ENCODE results near the gene TENM4. TPM values are rescaled to one million over a fixed set of nuclear protein-coding genes. Genes with fewer than 3 reads are reported as not detected.
A peak's percentile ranks its signal among the peaks of the same experiment; 100 is the strongest.

The TENM4 gene
- polyA plus RNA-seq, 3 donors, result 0.31 to 1.7 TPM; not detected in 1

DNA sequence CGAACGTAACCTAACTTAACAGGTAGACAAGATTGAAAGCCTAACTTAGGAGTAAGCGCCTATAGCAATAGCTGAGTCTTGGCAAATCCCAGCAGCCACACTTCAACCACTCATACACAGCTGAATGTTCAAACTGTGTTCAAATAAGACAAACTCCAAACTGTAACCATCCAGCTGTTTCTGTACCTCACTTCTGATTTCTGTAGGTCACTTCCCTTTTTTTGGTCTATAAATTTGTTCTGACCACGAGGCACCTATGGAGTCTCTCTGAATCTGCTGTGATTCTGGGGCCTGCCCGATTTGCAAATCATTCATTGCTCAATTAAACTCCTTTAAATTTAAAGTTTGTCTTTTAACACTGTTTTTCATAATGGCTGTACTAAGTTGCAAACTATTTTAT, 8.2 kb upstream of the TENM4 start:
- H3K4me1 Mint-ChIP-seq, result peaks cover 2% of the 10 kb centered on the region
- Histone ChIP-seq H2AFZ (ENCODE audit: insufficient read depth, low read depth, low read length, poor library complexity, severe bottlenecking) (no peak overlapping the region), H3K4me1 (ENCODE audit: control insufficient read depth in 1 of 2, insufficient read depth in 2 of 2, low read length in 2 of 2) (no peaks in the 10 kb centered on the region), H3K27me3 (ENCODE audit: control insufficient read depth in 2 of 2, insufficient read depth in 2 of 2, low read length in 2 of 2) (peaks cover 26 to 48% of the 10 kb centered on the region in 2 donors), H3K4me3 (replicated peaks in 1 of 3; ENCODE audit: low read depth in 2 of 3, low read length in 3 of 3) (no peak overlapping the region), H4K20me1 (ENCODE audit: insufficient read depth, low read length) (no peaks in the 10 kb centered on the region), H3K9me3 (replicated peaks in 1 of 2; ENCODE audit: control insufficient read depth in 1 of 2, insufficient read depth in 1 of 2, low read length in 2 of 2) (no peaks in the 10 kb centered on the region), H3K27ac (ENCODE audit: low read depth in 1 of 2, low read length in 2 of 2) (no peak overlapping the region), H3K36me3 (replicated peaks in 1 of 2; ENCODE audit: control insufficient read depth in 1 of 2, insufficient read depth in 2 of 2, low read length in 2 of 2) (no peaks in the 10 kb centered on the region), H3K9ac (ENCODE audit: insufficient read depth, low read length, poor library complexity, severe bottlenecking) (no peak overlapping the region), H3K4me2 (replicated peaks; ENCODE audit: extremely low read depth, low read length, poor library complexity, severe bottlenecking) (no peak overlapping the region), H3K79me2 (ENCODE audit: insufficient read depth, low read length) (no peaks in the 10 kb centered on the region)
- H3K27me3 Mint-ChIP-seq (ENCODE audit: low read depth in 3 of 3), result peaks cover 6 to 47% (median 19%) of the 10 kb centered on the region in 3 donors
- WGBS (ENCODE audit: insufficient coverage), result 79% methylated on average over 3 of the region's 5 CpGs
- H3K36me3 Mint-ChIP-seq, result no peaks in the 10 kb centered on the region
- no peaks in the 10 kb centered on the region for H3K9me3 Mint-ChIP-seq
- TF ChIP-seq, protein P1, sequence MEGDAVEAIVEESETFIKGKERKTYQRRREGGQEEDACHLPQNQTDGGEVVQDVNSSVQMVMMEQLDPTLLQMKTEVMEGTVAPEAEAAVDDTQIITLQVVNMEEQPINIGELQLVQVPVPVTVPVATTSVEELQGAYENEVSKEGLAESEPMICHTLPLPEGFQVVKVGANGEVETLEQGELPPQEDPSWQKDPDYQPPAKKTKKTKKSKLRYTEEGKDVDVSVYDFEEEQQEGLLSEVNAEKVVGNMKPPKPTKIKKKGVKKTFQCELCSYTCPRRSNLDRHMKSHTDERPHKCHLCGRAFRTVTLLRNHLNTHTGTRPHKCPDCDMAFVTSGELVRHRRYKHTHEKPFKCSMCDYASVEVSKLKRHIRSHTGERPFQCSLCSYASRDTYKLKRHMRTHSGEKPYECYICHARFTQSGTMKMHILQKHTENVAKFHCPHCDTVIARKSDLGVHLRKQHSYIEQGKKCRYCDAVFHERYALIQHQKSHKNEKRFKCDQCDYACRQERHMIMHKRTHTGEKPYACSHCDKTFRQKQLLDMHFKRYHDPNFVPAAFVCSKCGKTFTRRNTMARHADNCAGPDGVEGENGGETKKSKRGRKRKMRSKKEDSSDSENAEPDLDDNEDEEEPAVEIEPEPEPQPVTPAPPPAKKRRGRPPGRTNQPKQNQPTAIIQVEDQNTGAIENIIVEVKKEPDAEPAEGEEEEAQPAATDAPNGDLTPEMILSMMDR (IDR thresholded peaks at IDR 0.05), result no peak
- intact Hi-C loops (cut with micrococcal nuclease), result no loop called here
- DNase-seq, result no peak
- H3K27ac Mint-ChIP-seq, result no peak overlapping the region
- H3K4me3 Mint-ChIP-seq, result no peak overlapping the region

DNA sequence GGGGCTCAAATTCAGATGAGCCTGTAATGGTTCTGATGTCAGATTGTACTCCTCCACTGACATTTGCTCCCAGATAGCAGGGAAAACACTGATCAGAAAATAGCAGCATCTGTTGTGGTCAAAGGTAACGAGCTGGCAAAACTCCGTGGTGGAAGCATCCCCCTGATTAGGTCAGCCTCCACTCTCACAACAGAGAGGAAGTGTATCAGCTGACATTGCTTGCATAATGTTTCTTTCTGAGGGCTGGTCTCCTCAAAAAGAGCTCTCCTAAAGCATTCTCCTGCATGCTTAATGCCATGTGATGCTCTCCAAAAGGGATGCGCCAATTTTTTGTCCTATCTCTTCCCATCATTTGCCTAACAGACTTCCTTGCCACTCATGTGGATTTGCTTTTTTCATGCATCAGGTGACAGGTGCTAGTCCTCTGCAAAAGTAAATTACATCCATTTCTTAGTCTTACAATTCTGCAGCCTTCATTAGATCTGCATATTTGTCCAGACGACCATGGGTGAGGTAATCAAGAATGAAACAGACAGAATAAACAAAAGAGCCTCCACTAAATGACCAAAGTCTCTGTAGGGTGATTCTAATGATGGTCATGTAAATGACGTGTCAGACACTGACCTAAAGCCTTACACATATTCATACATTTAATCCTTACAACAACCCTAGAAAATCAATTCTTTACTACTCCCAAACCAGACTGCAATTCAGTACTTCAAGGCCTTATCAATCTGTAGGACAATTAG, 6.4 kb upstream of the TENM4 start:
- Histone ChIP-seq H2AFZ (ENCODE audit: insufficient read depth, low read depth, low read length, poor library complexity, severe bottlenecking) (no peak overlapping the region), H3K4me3 (replicated peaks in 1 of 3; ENCODE audit: low read depth in 2 of 3, low read length in 3 of 3) (no peak overlapping the region), H3K4me2 (replicated peaks; ENCODE audit: extremely low read depth, low read length, poor library complexity, severe bottlenecking) (no peak overlapping the region), H4K20me1 (ENCODE audit: insufficient read depth, low read length) (no peaks in the 10 kb centered on the region), H3K27me3 (ENCODE audit: control insufficient read depth in 2 of 2, insufficient read depth in 2 of 2, low read length in 2 of 2) (peaks cover 41 to 58% of the 10 kb centered on the region in 2 donors), H3K9ac (ENCODE audit: insufficient read depth, low read length, poor library complexity, severe bottlenecking) (no peak overlapping the region), H3K4me1 (ENCODE audit: control insufficient read depth in 1 of 2, insufficient read depth in 2 of 2, low read length in 2 of 2) (no peaks in the 10 kb centered on the region), H3K9me3 (replicated peaks in 1 of 2; ENCODE audit: control insufficient read depth in 1 of 2, insufficient read depth in 1 of 2, low read length in 2 of 2) (peaks cover 0 to 8% of the 10 kb centered on the region in 2 donors), H3K79me2 (ENCODE audit: insufficient read depth, low read length) (no peaks in the 10 kb centered on the region), H3K27ac (ENCODE audit: low read depth in 1 of 2, low read length in 2 of 2) (no peak overlapping the region), H3K36me3 (replicated peaks in 1 of 2; ENCODE audit: control insufficient read depth in 1 of 2, insufficient read depth in 2 of 2, low read length in 2 of 2) (no peaks in the 10 kb centered on the region)
- Mint-ChIP-seq H3K36me3 (no peaks in the 10 kb centered on the region), H3K4me1 (peaks cover 2% of the 10 kb centered on the region), H3K9me3 (peaks cover 0 to 7% (median 3%) of the 10 kb centered on the region in 7 donors), H3K27ac (no peak overlapping the region), H3K4me3 (no peak overlapping the region), H3K27me3 (ENCODE audit: low read depth in 3 of 3) (peaks cover 17 to 57% (median 36%) of the 10 kb centered on the region in 3 donors)
- peak in 1 of 3 donors; percentile 8 for DNase-seq
- WGBS (ENCODE audit: insufficient coverage), result 31% methylated on average over 3 of the region's 5 CpGs
- intact Hi-C loops (cut with micrococcal nuclease), result no loop called here
- TF ChIP-seq, protein P1 (IDR thresholded peaks at IDR 0.05), result no peak

Measured in CD14-positive monocyte (primary cell).